ENCODE data around the gene HHIP.

The HHIP gene

DNA sequence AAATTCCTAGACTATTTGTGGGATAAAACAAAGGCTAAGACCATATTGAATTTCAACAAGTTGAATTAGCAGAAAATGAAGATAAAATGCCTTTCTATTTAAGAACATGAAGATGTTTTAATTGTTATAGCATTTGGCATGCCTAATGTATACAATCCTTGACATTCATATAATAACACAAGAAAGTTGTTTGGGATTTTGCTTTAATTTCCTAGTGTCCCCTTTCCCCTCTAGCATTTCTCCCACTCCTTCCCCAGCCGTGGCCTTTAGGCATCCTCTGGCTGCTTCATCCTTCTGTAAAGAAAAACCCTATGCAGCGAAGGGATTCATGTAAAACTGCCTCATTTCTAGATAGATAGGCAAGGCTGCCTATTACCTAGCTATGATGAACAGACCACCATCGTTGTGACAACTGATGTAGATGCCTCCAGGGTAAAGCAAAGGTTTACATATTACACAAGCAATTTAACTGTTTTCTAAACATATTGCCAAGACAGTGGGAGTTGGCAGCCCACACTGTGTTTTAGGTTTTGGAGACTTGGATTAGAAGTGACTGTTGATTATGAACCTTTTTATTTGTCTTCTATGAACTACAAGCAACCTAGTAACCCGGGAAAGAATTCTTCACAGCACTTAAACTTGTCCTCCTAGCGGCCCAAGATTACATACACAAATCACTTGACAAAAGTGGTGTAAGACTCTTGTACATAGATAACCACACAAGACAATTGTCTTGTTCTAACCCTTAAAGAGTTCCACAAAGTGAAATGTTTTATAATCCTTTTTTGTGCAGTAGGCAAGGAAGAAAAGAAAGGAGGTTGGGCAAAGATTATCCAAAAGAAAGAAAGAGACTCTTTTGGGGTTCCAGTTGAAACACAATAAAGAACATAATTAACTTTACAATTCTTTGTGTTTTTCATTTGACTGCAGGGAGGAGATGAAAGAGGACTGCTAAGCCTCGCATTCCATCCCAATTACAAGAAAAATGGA, 59.9 kb downstream of the HHIP start:
- no peak for DNase-seq (ENCODE audit: low read depth)

- DNase-seq (ENCODE audit: low read depth) = no peak
Measured at GRCh38 chr4:144709159-144709558, 63.2 kb downstream of the HHIP start.

DNA sequence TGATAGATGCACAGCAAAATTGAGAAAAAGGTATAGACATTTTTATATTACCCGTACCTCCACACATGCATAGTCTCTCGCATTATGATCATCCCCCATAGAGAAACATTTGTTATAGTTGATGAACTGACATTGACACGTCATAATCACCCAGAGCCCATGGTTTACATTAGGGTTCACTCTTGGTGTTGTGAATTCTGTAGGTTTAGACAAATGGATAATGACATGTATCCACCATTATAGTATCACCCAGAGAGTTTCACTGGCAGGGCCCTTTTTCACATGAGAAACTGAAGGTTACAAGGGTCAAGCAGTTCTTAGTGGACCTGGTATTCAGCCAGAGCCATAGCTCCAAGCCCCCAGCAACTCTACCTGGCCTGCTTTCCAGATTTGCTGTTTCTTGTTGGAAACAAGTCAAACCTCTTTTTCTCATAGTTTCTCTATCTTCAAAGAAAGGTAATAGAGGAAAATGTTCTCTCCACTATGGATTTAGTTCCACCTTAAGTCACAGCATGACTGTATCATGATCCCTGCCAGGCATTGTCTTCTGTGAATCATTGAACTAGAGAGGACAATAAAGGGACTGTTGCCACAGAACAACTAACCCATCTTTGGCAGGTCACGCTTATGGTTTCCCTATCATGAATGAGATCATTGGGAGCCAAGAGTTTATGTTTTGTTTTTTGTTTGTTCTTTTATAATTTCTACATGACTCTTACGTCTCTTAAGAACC, 64.0 kb downstream of the HHIP start:
- DNase-seq (ENCODE audit: low read depth) = no peak

DNA sequence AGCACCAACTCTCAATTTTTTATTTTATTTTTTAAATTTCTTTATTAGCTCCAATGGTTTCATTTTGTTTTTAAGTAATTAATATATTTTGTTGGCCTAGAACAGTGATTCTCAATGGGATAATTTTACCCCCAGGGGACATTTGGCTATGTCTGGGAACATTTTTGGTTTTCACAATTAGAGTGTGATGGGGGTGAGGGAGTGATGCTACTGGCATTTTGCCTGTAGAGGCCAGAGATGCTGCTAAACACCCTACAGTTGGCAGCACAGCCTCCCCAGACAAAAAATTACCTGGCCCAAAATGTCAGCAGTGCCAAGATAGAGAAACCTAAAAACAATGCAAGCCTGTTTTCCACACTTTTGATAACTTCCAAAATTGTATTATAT, 64.6 kb downstream of the HHIP start:
- no peak for DNase-seq (ENCODE audit: low read depth)

DNA sequence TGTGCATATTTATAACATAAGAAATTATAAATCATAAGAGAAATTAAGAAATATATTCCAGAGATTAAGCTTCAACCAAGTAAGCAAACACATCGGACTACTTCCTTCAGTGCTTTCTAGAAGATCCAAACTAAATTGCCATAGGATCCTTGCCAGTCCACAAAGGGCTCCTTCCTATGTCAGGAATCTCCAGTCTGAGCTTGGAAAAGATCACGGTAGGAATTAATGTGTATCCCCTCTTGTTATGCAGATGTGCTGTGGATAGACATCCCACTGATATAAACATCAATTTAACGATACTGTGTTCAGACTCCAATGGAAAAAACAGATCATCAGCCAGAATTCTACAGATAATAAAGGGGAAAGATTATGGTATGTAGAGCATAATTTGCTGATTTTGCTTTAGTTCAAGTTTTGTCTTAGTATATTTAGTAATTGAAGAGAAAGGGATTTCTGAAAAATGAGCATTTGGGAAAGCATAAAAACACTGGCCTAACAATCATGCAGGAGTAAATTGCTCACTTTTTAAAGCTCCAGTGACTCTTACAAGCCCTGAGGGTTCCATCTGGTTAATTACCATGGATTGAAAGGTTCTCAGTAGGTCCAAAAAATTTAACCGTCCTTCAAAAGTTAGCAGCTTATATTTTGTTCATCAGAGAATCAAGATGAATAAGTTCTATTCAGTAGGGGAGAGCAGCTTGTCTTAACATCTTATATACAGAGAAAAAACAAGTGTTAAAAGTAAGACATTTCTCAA, 65.9 kb downstream of the HHIP start:
- DNase-seq (ENCODE audit: low read depth) = no peak

GRCh38 chr4:144712775-144713174, 66.8 kb downstream of the HHIP start:
- no peak for DNase-seq (ENCODE audit: low read depth)

DNA sequence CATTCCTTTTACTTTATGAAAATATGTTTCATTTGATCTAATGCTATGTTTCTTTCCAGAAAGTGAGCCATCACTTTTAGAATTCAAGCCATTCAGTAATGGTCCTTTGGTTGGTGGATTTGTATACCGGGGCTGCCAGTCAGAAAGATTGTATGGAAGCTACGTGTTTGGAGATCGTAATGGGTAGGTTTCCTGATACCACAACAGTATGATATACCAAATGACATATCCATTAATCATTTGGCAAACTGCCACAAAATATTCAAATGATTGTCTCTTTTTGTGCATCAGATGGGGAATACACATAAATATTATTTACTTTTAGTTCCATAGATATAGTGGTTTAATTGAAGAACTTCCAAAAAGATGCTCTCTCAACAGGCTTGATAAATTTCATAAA, 68.2 kb downstream of the HHIP start:
- no peak for DNase-seq (ENCODE audit: low read depth)

DNA sequence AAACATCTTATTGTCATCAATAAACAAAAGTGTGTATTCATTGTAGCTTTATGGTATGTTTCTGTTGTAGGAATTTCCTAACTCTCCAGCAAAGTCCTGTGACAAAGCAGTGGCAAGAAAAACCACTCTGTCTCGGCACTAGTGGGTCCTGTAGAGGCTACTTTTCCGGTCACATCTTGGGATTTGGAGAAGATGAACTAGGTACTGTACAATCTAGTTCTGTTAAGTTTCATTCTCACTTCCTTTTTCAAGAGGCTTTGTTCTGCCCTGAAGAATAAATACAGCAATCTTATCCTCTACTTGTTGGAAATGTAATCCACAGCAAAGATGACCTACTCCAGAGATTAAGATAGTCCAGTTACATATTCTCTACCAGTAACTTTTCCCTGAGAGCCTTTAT, 69.3 kb downstream of the HHIP start:
- no peak for DNase-seq (ENCODE audit: low read depth)

- DNase-seq (ENCODE audit: low read depth) = no peak
Measured at GRCh38 chr4:144716778-144717177, 70.8 kb downstream of the HHIP start.

DNA sequence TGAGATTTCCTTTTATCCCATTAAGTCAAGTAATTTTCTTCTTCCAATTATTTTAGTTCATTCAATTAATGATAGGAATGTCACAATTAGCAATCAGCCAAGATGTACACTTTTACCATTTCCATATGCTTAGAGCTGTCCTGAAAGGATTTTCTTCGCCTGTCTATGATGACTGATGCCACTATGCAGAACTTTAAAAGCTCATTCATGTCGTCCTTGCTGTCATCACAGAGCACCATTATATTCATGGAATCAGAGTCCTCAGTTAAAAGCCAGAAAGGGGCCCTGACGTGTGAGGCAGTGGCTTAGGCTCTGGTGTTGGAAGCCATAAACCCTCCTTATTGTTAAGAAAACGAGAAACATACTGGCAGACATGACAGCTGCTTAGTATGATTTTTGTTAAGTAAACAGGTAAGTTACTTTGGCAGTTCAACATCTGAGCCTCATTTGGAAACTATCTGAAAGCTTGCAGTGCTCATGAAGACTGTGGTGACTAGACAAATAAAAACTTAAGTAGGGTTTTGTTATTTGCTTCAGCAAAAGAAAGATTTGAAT, 73.1 kb downstream of the HHIP start:
- DNase-seq (ENCODE audit: low read depth) = no peak

GRCh38 chr4:144720491-144720890, 74.5 kb downstream of the HHIP start:
- no peak for DNase-seq (ENCODE audit: low read depth)

- no peak for DNase-seq (ENCODE audit: low read depth)
Measured at GRCh38 chr4:144721994-144722393, 76.0 kb downstream of the HHIP start.

GRCh38 chr4:144723471-144723870, 77.5 kb downstream of the HHIP start:
- DNase-seq (ENCODE audit: low read depth) = no peak

DNA sequence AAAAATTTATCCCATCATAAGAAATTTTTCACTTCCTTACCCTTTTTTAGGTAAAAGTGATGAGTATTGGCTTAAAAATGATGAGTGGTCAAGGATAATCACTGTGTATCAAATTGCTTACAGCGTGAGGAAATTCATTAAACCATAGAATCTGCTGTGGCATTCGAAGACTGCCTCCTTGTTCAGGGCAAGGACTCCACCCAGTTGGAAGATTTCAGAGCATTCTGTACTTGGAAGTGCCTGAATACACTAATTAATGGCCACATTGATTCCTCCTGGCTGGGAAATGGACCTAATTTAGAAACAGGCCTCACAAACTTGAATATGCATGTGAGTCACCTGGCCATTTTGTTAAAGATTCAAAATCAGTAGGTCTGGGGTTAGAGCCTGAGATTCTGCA, 83.2 kb downstream of the HHIP start:
- no peak for DNase-seq (ENCODE audit: low read depth)

- DNase-seq (ENCODE audit: low read depth) = no peak
Measured at GRCh38 chr4:144732584-144733428, 86.8 kb downstream of the HHIP start.

DNA sequence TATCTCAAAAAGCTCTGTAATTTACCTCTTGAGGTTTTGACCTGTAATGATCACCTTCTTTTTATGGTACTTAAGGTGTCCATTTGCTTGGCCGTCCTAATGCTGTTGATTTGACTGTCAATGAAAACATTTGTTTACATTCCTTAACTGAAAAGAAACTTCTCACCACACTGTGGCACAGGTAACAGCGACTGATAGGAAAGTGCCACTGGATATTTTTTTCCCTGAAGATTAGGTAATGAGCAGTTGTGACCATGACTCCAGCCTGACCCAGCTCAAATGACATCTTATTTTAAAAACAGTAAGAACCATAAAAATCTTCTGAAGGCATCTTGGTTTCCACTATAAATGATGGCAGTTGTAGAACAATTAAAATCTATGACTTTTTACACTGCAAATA, 87.6 kb downstream of the HHIP start:
- DNase-seq (ENCODE audit: low read depth) = no peak

- DNase-seq (ENCODE audit: low read depth) = no peak
Measured at GRCh38 chr4:144734522-144734921, 88.6 kb downstream of the HHIP start.

DNA sequence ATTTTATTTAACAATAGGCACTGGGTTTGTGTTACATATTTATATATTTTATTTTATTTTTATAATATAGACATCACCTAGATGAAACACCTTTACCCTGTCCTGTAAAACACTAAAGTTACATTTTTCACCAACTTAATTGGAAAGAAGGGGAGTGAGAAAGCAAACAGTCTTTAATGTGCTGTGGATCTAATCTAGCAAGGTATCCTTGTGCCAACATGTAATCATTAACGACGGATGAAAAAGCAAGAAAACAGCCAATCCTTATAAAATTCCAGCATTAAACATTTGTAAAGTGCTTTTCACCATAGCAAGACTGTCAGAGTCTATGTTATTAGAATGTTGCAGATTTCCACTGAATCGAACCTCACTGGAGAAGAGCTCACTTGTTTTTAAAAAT, 92.7 kb downstream of the HHIP start:
- no peak for DNase-seq (ENCODE audit: low read depth)

DNA sequence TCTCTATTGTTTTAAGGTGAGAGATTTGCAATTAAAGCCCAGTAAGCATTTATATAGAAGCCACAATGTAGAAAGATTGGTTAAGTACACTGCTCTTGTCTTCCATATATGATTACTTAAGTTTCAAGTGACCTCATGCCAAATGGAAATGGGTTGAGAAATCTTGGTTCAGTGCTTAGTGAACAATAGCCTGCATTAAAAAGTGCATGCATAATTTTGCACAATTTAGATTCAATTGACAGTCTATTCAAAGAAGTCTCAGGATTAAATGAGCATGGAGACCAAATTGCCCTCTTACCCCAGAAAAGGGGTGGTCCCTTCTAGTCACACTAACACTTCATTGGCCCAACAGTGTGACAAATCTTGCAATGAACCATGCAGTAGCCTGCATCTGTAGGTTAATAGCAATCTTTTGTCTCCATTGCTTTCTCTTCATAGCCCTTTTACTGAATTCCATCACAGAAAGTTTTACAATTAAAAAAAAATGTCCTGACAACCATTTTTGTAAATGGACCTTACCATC, 93.6 kb downstream of the HHIP start:
- no peak for DNase-seq (ENCODE audit: low read depth)

DNA sequence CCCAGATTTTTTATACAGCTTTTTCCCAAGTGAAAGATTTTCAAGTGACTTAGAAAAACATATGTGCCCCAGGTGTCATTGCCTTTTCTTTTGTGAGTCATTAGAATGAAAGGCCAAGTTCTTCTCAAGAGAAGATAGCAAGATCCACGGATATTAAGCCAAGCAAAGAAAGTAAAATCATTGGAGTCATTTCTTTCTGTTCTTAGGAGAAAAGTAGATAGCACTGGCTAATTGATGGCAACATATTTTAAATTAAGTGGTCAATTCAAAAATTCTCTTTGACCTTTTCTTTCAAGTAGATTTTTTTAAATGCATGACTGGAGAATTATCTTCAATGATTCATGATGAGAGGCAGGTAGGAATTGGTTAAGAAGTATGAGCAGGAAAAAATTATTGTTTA, 94.4 kb downstream of the HHIP start:
- DNase-seq (ENCODE audit: low read depth) = no peak
